Measurements from ENCODE around the gene RBX1.

RBX1 gene

GRCh38 chr22:41015003-41015402 is 63.8 kb downstream of the RBX1 start:
- H3K27ac ChIP-seq (ENCODE audit: poor library complexity, severe bottlenecking): no peak overlapping the region
- no peaks in the 10 kb centered on the region for H3K27me3 ChIP-seq (ENCODE audit: insufficient read depth, poor library complexity, severe bottlenecking)
- TF ChIP-seq, protein P1, sequence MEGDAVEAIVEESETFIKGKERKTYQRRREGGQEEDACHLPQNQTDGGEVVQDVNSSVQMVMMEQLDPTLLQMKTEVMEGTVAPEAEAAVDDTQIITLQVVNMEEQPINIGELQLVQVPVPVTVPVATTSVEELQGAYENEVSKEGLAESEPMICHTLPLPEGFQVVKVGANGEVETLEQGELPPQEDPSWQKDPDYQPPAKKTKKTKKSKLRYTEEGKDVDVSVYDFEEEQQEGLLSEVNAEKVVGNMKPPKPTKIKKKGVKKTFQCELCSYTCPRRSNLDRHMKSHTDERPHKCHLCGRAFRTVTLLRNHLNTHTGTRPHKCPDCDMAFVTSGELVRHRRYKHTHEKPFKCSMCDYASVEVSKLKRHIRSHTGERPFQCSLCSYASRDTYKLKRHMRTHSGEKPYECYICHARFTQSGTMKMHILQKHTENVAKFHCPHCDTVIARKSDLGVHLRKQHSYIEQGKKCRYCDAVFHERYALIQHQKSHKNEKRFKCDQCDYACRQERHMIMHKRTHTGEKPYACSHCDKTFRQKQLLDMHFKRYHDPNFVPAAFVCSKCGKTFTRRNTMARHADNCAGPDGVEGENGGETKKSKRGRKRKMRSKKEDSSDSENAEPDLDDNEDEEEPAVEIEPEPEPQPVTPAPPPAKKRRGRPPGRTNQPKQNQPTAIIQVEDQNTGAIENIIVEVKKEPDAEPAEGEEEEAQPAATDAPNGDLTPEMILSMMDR (IDR thresholded peaks at IDR 0.05; ENCODE audit: poor library complexity, severe bottlenecking): no peak
- no peaks in the 10 kb centered on the region for H3K36me3 ChIP-seq (ENCODE audit: low read depth)
- no peaks in the 10 kb centered on the region for H3K4me1 ChIP-seq (ENCODE audit: insufficient read depth, poor library complexity, severe bottlenecking)
- no peaks in the 10 kb centered on the region for H3K9me3 ChIP-seq (ENCODE audit: severe bottlenecking)
- DNase-seq (ENCODE audit: low spot score) (no peak), ATAC-seq (ENCODE audit: low read depth) (no peak)
- no peak overlapping the region for H3K4me3 ChIP-seq (ENCODE audit: severe bottlenecking)

- Histone ChIP-seq H3K4me1 (ENCODE audit: insufficient read depth, poor library complexity, severe bottlenecking) (peaks cover 7% of the 10 kb centered on the region), H3K27ac (ENCODE audit: poor library complexity, severe bottlenecking) (peak overlapping the region; percentile 78), H3K36me3 (ENCODE audit: low read depth) (no peaks in the 10 kb centered on the region), H3K4me3 (ENCODE audit: severe bottlenecking) (peak overlapping the region; percentile 60), H3K9me3 (ENCODE audit: severe bottlenecking) (no peaks in the 10 kb centered on the region), H3K27me3 (ENCODE audit: insufficient read depth, poor library complexity, severe bottlenecking) (no peaks in the 10 kb centered on the region)
- TF ChIP-seq, protein P1 (IDR thresholded peaks at IDR 0.05; ENCODE audit: poor library complexity, severe bottlenecking): no peak
- DNase-seq (ENCODE audit: low spot score): no peak
- no peak; the same call in 2 of the 3 replicates for ATAC-seq (ENCODE audit: low read depth)
Measured at GRCh38 chr22:41021061-41021612, 70.0 kb downstream of the RBX1 start.

- H3K4me1 ChIP-seq (ENCODE audit: insufficient read depth, poor library complexity, severe bottlenecking): peaks cover 7% of the 10 kb centered on the region
- H3K27me3 ChIP-seq (ENCODE audit: insufficient read depth, poor library complexity, severe bottlenecking): no peaks in the 10 kb centered on the region
- H3K36me3 ChIP-seq (ENCODE audit: low read depth): no peaks in the 10 kb centered on the region
- H3K27ac ChIP-seq (ENCODE audit: poor library complexity, severe bottlenecking): peak overlapping the region; percentile 78
- DNase-seq (ENCODE audit: low spot score): peak; percentile 66
- peak; percentile 71 for ATAC-seq (ENCODE audit: low read depth)
- TF ChIP-seq, protein P1 (IDR thresholded peaks at IDR 0.05; ENCODE audit: poor library complexity, severe bottlenecking): peak; percentile 28
- no peaks in the 10 kb centered on the region for H3K9me3 ChIP-seq (ENCODE audit: severe bottlenecking)
- H3K4me3 ChIP-seq (ENCODE audit: severe bottlenecking): peak overlapping the region; percentile 60
Measured at GRCh38 chr22:41021613-41022454, 70.7 kb downstream of the RBX1 start.

DNA sequence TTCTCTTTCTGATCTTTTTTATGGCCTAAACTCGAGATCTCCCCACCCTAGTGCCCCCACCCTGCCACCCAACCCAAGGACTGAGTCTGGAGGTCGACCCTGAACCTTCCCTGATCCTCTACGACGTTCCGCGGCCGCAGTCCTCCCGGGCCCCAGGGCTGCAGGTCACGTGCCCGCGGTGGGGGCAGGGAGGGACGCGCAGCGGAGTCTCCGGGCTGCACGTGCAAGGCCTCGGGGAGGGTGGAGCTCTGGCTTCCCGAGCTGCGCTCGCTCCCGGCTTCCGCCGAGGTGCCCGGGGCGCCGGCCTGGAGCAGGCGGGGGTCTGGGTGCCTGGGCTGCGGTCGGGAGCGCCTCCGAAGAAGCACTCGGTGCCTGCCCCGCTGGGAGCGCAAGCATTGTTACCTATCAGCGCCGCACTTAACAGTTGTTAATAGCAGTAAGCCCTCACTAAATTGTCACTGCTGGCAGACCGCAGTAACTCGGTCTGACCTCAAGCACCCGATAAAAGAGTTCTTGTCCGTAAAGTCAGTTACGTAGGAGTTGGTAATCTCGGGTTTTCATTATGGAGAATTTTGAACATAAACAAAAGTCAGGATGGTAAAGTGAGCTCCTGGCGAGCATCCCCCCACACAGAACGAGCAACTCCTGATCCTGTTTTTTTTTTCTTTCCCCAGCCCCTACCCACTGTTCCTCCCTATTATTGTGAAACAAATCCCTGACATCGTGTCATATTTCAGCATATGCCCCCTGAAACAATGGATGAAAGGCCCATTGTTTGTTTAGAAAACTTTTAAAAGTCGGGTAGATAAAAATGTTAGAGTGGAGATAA is 71.5 kb downstream of the RBX1 start:
- Histone ChIP-seq H3K4me3 (ENCODE audit: severe bottlenecking) (peak overlapping the region; percentile 60), H3K27me3 (ENCODE audit: insufficient read depth, poor library complexity, severe bottlenecking) (no peaks in the 10 kb centered on the region), H3K36me3 (ENCODE audit: low read depth) (no peaks in the 10 kb centered on the region), H3K27ac (ENCODE audit: poor library complexity, severe bottlenecking) (peak overlapping the region; percentile 78), H3K4me1 (ENCODE audit: insufficient read depth, poor library complexity, severe bottlenecking) (peaks cover 7% of the 10 kb centered on the region), H3K9me3 (ENCODE audit: severe bottlenecking) (no peaks in the 10 kb centered on the region)
- ATAC-seq (ENCODE audit: low read depth) (peak; percentile 60), DNase-seq (ENCODE audit: low spot score) (peak; percentile 74)
- TF ChIP-seq, protein P1 (IDR thresholded peaks at IDR 0.05; ENCODE audit: poor library complexity, severe bottlenecking): peak; percentile 16
